PFSK-1 (cell line): Measurements from ENCODE around the gene ITLN1.

ENCODE experiments used
- FOXP2 ChIP-seq: optimal IDR thresholded peaks from 2 replicates; pipeline ENCODE3; 2011; ENCODE audit warnings: borderline replicate concordance, control low read depth, inconsistent platforms; ENCODE audit not compliant: insufficient read depth; ENCODE audit errors: extremely low read length, extremely low read depth
- POLR2AphosphoS5 ChIP-seq: IDR thresholded peaks from 2 replicates; pipeline ENCODE4 v1.6.1; 2012; ENCODE audit warnings: low read depth, mild to moderate bottlenecking, control low read depth, low read length, moderate library complexity
- SIN3A ChIP-seq: IDR thresholded peaks from 2 replicates; pipeline ENCODE4 v1.6.1; 2012; ENCODE audit warnings: mild to moderate bottlenecking, low read length, moderate library complexity, borderline replicate concordance; ENCODE audit not compliant: insufficient read depth
- TAF1 ChIP-seq: IDR thresholded peaks from 2 replicates; pipeline ENCODE4 v1.6.1; 2012; ENCODE audit warnings: low read length, control low read depth, borderline replicate concordance; ENCODE audit not compliant: insufficient read depth
- TF ChIP-seq, protein P1 (sequence below), 2 experiments: IDR thresholded peaks; 2 replicates each; pipeline versions ENCODE4 v1.6.1 to v1.8.0; 2011 to 2012; ENCODE audit warnings: low read depth in 2 of 2, low read length in 2 of 2, control low read depth in 1 of 2, inconsistent platforms in 1 of 2, mild to moderate bottlenecking in 1 of 2, moderate library complexity in 1 of 2; ENCODE audit not compliant: insufficient read depth in 1 of 2

ITLN1 gene

DNA sequence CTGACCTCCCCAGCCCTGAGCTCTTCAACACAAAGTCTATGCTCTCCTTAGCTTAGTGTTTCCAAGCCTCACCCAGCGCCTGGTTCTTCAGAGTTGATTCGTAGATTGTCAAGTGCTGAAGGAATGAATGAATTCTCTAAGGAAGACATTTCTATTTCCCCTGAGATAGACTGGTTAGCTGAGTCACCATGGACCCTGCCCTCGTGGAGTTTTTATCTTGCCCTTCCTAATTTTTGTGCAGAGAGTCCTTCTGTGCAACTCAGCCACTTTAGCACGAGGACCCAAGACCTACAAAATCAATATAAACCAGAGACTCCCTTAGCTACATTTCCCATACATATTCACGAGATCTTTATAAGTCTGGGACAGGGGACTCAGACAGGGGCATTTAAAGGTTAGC lies 19.6 kb downstream of the ITLN1 start:
- TF ChIP-seq FOXP2, result no peak
- TF ChIP-seq POLR2AphosphoS5, result no peak
- TF ChIP-seq TAF1, result no peak
- TF ChIP-seq, protein P1, sequence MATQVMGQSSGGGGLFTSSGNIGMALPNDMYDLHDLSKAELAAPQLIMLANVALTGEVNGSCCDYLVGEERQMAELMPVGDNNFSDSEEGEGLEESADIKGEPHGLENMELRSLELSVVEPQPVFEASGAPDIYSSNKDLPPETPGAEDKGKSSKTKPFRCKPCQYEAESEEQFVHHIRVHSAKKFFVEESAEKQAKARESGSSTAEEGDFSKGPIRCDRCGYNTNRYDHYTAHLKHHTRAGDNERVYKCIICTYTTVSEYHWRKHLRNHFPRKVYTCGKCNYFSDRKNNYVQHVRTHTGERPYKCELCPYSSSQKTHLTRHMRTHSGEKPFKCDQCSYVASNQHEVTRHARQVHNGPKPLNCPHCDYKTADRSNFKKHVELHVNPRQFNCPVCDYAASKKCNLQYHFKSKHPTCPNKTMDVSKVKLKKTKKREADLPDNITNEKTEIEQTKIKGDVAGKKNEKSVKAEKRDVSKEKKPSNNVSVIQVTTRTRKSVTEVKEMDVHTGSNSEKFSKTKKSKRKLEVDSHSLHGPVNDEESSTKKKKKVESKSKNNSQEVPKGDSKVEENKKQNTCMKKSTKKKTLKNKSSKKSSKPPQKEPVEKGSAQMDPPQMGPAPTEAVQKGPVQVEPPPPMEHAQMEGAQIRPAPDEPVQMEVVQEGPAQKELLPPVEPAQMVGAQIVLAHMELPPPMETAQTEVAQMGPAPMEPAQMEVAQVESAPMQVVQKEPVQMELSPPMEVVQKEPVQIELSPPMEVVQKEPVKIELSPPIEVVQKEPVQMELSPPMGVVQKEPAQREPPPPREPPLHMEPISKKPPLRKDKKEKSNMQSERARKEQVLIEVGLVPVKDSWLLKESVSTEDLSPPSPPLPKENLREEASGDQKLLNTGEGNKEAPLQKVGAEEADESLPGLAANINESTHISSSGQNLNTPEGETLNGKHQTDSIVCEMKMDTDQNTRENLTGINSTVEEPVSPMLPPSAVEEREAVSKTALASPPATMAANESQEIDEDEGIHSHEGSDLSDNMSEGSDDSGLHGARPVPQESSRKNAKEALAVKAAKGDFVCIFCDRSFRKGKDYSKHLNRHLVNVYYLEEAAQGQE (IDR thresholded peaks at IDR 0.05; ENCODE audit: insufficient read depth in 1 of 2, low read depth in 2 of 2, low read length in 2 of 2), result no peak
- no peak for TF ChIP-seq SIN3A

DNA sequence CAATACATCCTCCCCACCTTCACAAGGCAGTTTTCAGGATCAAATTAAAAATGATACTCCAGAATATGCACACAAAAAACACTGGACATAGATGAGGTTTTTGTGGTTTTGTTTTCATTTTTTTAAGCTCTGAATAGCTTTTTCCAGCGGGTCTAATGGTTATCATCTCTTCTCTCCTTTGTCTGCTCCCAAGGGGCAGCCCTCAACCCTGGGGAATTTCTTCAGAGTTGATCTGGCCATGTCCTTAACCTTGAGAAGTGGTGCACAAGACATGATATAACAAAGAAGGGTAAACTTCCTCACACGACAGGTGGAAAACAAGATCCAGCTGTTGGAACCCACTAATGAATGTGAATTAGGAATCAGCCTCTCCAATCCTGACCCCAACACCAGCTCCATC lies 20.8 kb downstream of the ITLN1 start:
- TF ChIP-seq FOXP2, result no peak
- TF ChIP-seq, protein P1 (IDR thresholded peaks at IDR 0.05; ENCODE audit: insufficient read depth in 1 of 2, low read depth in 2 of 2, low read length in 2 of 2), result no peak
- no peak for TF ChIP-seq SIN3A
- no peak for TF ChIP-seq POLR2AphosphoS5

- no peak for TF ChIP-seq TAF1
- TF ChIP-seq, protein P1 (IDR thresholded peaks at IDR 0.05; ENCODE audit: insufficient read depth in 1 of 2, low read depth in 2 of 2, low read length in 2 of 2), result no peak
- TF ChIP-seq FOXP2, result no peak
- no peak for TF ChIP-seq POLR2AphosphoS5
- no peak for TF ChIP-seq SIN3A
These were observed 21.2 kb downstream of the ITLN1 start for GRCh38 chr1:160863774-160864131.

DNA sequence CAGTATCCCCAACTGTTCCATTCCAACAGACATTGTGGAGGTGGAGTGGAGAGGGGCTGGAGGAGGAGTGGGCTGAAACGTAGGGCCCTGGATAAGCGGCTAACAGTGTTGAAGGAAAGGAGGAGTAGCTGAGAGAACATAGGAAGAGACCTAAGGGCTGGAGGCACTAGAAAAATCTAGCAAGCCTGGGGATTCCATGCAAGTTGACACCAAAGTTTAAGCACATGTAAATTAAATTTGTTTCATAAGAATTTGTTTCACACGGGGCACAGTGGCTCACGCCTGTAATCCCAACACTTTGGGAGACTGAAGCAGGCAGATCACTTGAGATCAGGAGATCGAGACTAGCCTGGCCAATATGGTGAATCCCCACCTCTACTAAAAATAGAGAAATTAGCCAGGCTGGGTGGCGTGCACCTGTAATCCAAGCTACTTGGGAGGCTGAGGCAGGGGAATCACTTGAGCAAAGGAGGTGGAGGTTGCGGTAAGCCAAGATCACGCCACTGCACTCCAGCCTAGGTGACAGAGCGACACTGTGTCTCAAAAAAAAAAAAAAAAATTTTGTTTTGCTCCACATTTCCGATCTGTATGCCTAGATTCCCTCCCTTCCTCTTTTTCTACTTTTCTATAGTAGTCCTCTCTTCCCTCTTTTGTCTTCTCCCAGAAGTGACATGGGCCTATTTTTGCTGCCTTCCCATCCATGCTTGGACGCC lies 21.8 kb downstream of the ITLN1 start:
- TF ChIP-seq FOXP2 (no peak), POLR2AphosphoS5 (no peak), SIN3A (no peak), TAF1 (no peak)
- TF ChIP-seq, protein P1 (IDR thresholded peaks at IDR 0.05; ENCODE audit: insufficient read depth in 1 of 2, low read depth in 2 of 2, low read length in 2 of 2), result no peak
